Keratinocyte (primary cell): ENCODE measurements around the gene FGF10. TPM values are rescaled to one million over a fixed set of nuclear protein-coding genes. Genes with fewer than 3 reads are reported as not detected.

Experiments used
- DNase-seq: peaks from one replicate; pipeline ENCODE4 v3.0.0-alpha.2; 2011; ENCODE audit warnings: low read depth, missing footprints, low spot score
- FAIRE-seq: peaks from 2 replicates; lab custom pipeline; 2011; peaks lifted over from hg19 to GRCh38; lab: Jason Lieb, UNC
- H2AFZ ChIP-seq: 2 replicates; pipeline ENCODE4 v1.6.0; 2012; ENCODE audit warnings: low read length, control low read depth, inconsistent platforms; ENCODE audit not compliant: control insufficient read depth
- H3K27ac ChIP-seq: 2 replicates; pipeline ENCODE4 v1.5.1; 2011; ENCODE audit warnings: low read length; ENCODE audit not compliant: control insufficient read depth, insufficient read depth
- H3K27me3 ChIP-seq: 3 replicates; pipeline ENCODE4 v1.6.0; 2011; ENCODE audit warnings: low read length; ENCODE audit not compliant: control insufficient read depth, insufficient read depth; ENCODE audit errors: extremely low read depth
- H3K36me3 ChIP-seq, 2 experiments: 2 replicates in 1 of 2; 3 replicates in 1 of 2; pipeline ENCODE4 v1.5.1; 2011; ENCODE audit warnings: low read length in 2 of 2, mild to moderate bottlenecking in 1 of 2; ENCODE audit not compliant: control insufficient read depth in 2 of 2, insufficient read depth in 2 of 2; ENCODE audit errors: extremely low read depth in 1 of 2
- H3K4me1 ChIP-seq: 3 replicates; pipeline ENCODE4 v1.5.1; 2011; ENCODE audit warnings: low read length; ENCODE audit not compliant: control insufficient read depth, insufficient read depth; ENCODE audit errors: extremely low read depth
- H3K4me2 ChIP-seq: 3 replicates; pipeline ENCODE4 v1.6.0; 2011; ENCODE audit warnings: low read depth, low read length; ENCODE audit not compliant: control insufficient read depth, insufficient read depth; ENCODE audit errors: extremely low read depth
- H3K4me3 ChIP-seq, 3 experiments: fragments of 200-600 bp in 1 of 3; sonication (generic) in 1 of 3; 2 replicates in 2 of 3; 3 replicates in 1 of 3; pipeline ENCODE4 v1.5.1; 2011 to 2016; ENCODE audit warnings: low read length in 3 of 3, mild to moderate bottlenecking in 3 of 3, control low read depth in 2 of 3, inconsistent platforms in 1 of 3, low read depth in 1 of 3, mixed read lengths in 1 of 3, mixed run types in 1 of 3, moderate library complexity in 1 of 3; ENCODE audit not compliant: control insufficient read depth in 2 of 3, insufficient read depth in 2 of 3; ENCODE audit errors: extremely low read depth in 1 of 3
- H3K79me2 ChIP-seq: 2 replicates; pipeline ENCODE4 v1.6.0; 2012; ENCODE audit warnings: low read length; ENCODE audit not compliant: control insufficient read depth, insufficient read depth
- H3K9ac ChIP-seq: 3 replicates; pipeline ENCODE4 v1.6.0; 2011; ENCODE audit warnings: low read length; ENCODE audit not compliant: control insufficient read depth, insufficient read depth; ENCODE audit errors: extremely low read depth
- H3K9me1 ChIP-seq: 3 replicates; pipeline ENCODE4 v1.6.0; 2011; ENCODE audit warnings: low read length; ENCODE audit not compliant: control insufficient read depth, insufficient read depth; ENCODE audit errors: extremely low read depth
- H3K9me3 ChIP-seq: 2 replicates; pipeline ENCODE4 v1.5.1; 2012; ENCODE audit warnings: low read depth, low read length; ENCODE audit not compliant: control insufficient read depth
- H4K20me1 ChIP-seq: 3 replicates; pipeline ENCODE4 v1.6.0; 2011; ENCODE audit warnings: low read length; ENCODE audit not compliant: control insufficient read depth, insufficient read depth; ENCODE audit errors: extremely low read depth
- CTCF ChIP-seq, 3 experiments: IDR thresholded peaks in 1 of 3; conservative IDR thresholded peaks in 1 of 3; optimal IDR thresholded peaks in 1 of 3; 2 replicates in 2 of 3; 3 replicates in 1 of 3; pipeline versions ENCODE3 to v1.5.1; 2011; ENCODE audit warnings: low read length in 3 of 3, mild to moderate bottlenecking in 3 of 3, moderate library complexity in 2 of 3, control low read depth in 1 of 3, inconsistent platforms in 1 of 3; ENCODE audit not compliant: insufficient read depth in 2 of 3; ENCODE audit errors: extremely low read depth in 1 of 3
- EZH2 ChIP-seq: IDR thresholded peaks from one replicate; pipeline ENCODE4 v1.6.1; 2012; ENCODE audit warnings: inconsistent platforms, mild to moderate bottlenecking, low read length, moderate library complexity
- dilution Hi-C: fragments of 300-500 bp; cut with MboI; formaldehyde crosslinking; loops from one replicate; pipeline ENCODE4 v1.7.0; 2020; ENCODE audit warnings: low sequenced_read_pairs; ENCODE audit not compliant: extremely low pct_ligation_motif_present
- polyA plus RNA-seq, 5 experiments: library from polyadenylated mRNA; depleted of rRNA in 3 of 5; stranded (reverse) in 3 of 5; stranded (forward) in 1 of 5; unstranded in 1 of 5; fragments of >200 nt; gene quantifications; 1 replicate in 1 of 5; 2 replicates in 3 of 5; 3 replicates in 1 of 5; pipeline versions ENCODE4 v1.2.1 to v1.2.3, GENCODE V29; 2011 to 2012; ENCODE audit warnings: missing spikeins in 2 of 5, low read depth in 1 of 5, low replicate concordance in 1 of 5

Gene FGF10
- polyA plus RNA-seq, 1 donor (not counting 4 experiments of a cell fraction or from before 2014, with no cell fraction given): not detected

GRCh38 chr5:44401611-44402010 lies 12.4 kb upstream of the FGF10 start:
- Histone ChIP-seq H3K9ac (no peak overlapping the region), H3K27me3 (no peaks in the 10 kb centered on the region), H3K9me3 (no peaks in the 10 kb centered on the region), H3K4me3 (no peak overlapping the region), H2AFZ (no peak overlapping the region), H4K20me1 (no peaks in the 10 kb centered on the region), H3K27ac (no peak overlapping the region), H3K9me1 (no peaks in the 10 kb centered on the region), H3K36me3 (no peaks in the 10 kb centered on the region), H3K4me1 (no peaks in the 10 kb centered on the region), H3K79me2 (no peaks in the 10 kb centered on the region), H3K4me2 (no peak overlapping the region)
- TF ChIP-seq CTCF (optimal IDR thresholded peaks at IDR 0.05 in 1 of 3, IDR thresholded peaks at IDR 0.05 in 1 of 3, conservative IDR thresholded peaks at IDR 0.05 in 1 of 3; ENCODE audit: extremely low read depth in 1 of 3, insufficient read depth in 2 of 3, low read length in 3 of 3): no peak
- TF ChIP-seq EZH2: no peak
- no peak for DNase-seq
- FAIRE-seq: no peak
- dilution Hi-C loops: no loop called here

- H2AFZ ChIP-seq: no peak overlapping the region
- no peaks in the 10 kb centered on the region for H3K9me1 ChIP-seq
- H3K27me3 ChIP-seq: no peaks in the 10 kb centered on the region
- H3K9ac ChIP-seq: no peak overlapping the region
- no peaks in the 10 kb centered on the region for H3K36me3 ChIP-seq
- no peak for DNase-seq
- no peaks in the 10 kb centered on the region for H4K20me1 ChIP-seq
- FAIRE-seq: no peak
- dilution Hi-C loops: no loop called here
- TF ChIP-seq CTCF (optimal IDR thresholded peaks at IDR 0.05 in 1 of 3, IDR thresholded peaks at IDR 0.05 in 1 of 3, conservative IDR thresholded peaks at IDR 0.05 in 1 of 3; ENCODE audit: extremely low read depth in 1 of 3, insufficient read depth in 2 of 3, low read length in 3 of 3) (no peak), EZH2 (no peak)
- no peaks in the 10 kb centered on the region for H3K4me1 ChIP-seq
- no peaks in the 10 kb centered on the region for H3K9me3 ChIP-seq
- no peak overlapping the region for H3K4me3 ChIP-seq
- H3K4me2 ChIP-seq: no peak overlapping the region
- no peak overlapping the region for H3K27ac ChIP-seq
- H3K79me2 ChIP-seq: no peaks in the 10 kb centered on the region
Measured at GRCh38 chr5:44398382-44398781, 9.2 kb upstream of the FGF10 start.
